ENCODE results near the gene ANGPTL4.
"Not testable (repeated sequence)": the region's sequence is repeated elsewhere in the genome, so short reads cannot be mapped to it uniquely, and the experiment has no call there.

Gene ANGPTL4

DNA sequence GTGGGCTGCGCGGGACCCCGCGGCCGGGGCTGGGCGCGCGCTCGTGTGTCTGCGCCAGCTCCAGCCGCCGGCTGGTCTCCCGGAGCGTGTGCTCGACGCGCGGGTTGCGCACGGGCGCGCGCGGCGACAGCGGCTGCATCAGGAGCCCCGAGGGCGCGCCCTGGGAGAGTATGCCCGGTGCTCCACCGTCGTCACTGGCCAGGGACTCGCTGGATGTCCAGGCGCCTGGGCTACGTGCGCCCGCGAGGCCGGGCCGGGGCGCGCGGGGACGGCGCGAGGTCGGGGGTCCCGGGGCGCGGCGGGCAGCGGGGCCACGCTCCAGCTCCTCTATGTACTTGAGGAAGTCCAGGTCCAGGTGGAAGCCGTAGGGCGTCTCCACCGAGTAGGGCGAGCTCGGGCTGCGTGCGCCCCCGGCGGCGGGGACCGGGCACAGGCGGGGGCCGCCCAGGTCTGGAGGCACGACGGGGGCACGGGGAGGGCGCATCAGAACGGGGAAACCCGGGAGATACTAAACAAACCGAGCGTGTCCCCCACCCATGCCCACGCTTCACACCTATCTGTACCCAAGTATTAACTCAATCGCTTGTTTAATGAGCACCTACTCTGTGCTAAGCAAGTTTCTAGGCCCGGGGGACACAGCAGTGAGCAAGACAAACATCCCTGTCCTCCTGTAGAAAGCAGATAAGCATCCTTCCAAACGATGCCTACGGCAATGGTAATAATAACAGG is 28.4 kb upstream of the ANGPTL4 start:
- H3K4me3 ChIP-seq (ENCODE audit: extremely low read depth, insufficient read depth, low read length, poor library complexity, severe bottlenecking): peak overlapping the region; percentile 29
- no peaks in the 10 kb centered on the region for H3K36me3 ChIP-seq (ENCODE audit: control insufficient read depth, insufficient read depth, low read length)
- 9% methylated on average over 67 to 79 of the region's 79 CpGs for WGBS, 2 experiments (ENCODE audit: insufficient coverage in 2 of 2)
- H3K4me1 ChIP-seq (ENCODE audit: control insufficient read depth, insufficient read depth, low read length, poor library complexity, severe bottlenecking): peaks cover 5% of the 10 kb centered on the region
- H3K27ac ChIP-seq (ENCODE audit: low read depth, low read length, severe bottlenecking): no peak overlapping the region
- no peaks in the 10 kb centered on the region for H3K9me3 ChIP-seq (ENCODE audit: control insufficient read depth, low read length)

- H3K9me3 ChIP-seq (ENCODE audit: control insufficient read depth, low read length): no peaks in the 10 kb centered on the region
- H3K4me1 ChIP-seq (ENCODE audit: control insufficient read depth, insufficient read depth, low read length, poor library complexity, severe bottlenecking): peaks cover 5% of the 10 kb centered on the region
- H3K4me3 ChIP-seq (ENCODE audit: extremely low read depth, insufficient read depth, low read length, poor library complexity, severe bottlenecking): no peak overlapping the region
- WGBS, 2 experiments (ENCODE audit: insufficient coverage in 2 of 2): 87 to 94% methylated on average over 17 to 20 of the region's 27 CpGs
- H3K27ac ChIP-seq (ENCODE audit: low read depth, low read length, severe bottlenecking): no peak overlapping the region
- H3K36me3 ChIP-seq (ENCODE audit: control insufficient read depth, insufficient read depth, low read length): no peaks in the 10 kb centered on the region
These were observed 27.8 kb upstream of the ANGPTL4 start for GRCh38 chr19:8336072-8336569.

DNA sequence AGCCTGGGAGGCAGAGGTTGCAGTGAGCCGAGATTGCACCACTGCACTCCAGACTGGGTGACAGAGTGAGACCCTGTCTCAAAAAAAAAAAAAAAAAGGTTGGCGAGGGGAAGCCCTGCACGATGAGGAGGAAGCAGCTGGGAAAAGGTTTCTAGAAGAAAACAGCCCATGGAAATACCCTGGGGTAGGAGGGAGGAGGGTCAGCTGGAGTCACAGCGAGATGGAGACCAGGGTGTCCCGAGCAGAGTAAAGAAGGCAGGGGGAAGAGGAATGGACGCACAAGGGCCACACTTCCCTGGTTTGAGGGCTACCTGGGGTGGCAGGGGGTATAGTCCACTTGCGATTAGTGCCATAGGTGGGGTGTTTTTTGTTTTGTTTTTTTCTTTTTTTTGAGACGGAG is 27.3 kb upstream of the ANGPTL4 start:
- H3K4me1 ChIP-seq (ENCODE audit: control insufficient read depth, insufficient read depth, low read length, poor library complexity, severe bottlenecking): peaks cover 5% of the 10 kb centered on the region
- no peak overlapping the region for H3K27ac ChIP-seq (ENCODE audit: low read depth, low read length, severe bottlenecking)
- 82 to 90% methylated on average over 5 to 6 of the region's 8 CpGs for WGBS, 2 experiments (ENCODE audit: insufficient coverage in 2 of 2)
- no peaks in the 10 kb centered on the region for H3K36me3 ChIP-seq (ENCODE audit: control insufficient read depth, insufficient read depth, low read length)
- H3K9me3 ChIP-seq (ENCODE audit: control insufficient read depth, low read length): no peaks in the 10 kb centered on the region
- H3K4me3 ChIP-seq (ENCODE audit: extremely low read depth, insufficient read depth, low read length, poor library complexity, severe bottlenecking): no peak overlapping the region

DNA sequence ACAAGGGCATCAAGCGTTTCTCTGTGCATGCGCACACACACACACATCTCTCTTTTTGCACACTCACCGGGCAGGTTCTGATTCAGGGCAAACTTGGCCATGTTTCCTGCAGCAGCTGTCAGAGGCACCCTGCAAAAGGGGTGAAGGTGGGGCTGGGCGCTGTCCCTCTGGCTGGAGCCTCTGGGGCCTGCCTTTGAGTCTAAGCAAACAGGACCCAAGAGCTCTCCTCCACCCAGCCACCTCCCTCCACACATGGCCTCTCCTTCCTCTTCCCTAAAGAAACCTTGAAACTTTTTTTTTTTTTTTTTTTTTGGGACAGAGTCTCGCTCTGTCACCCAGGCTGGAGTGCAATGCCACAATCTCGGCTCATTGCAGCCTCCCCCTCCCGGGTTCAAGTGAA is 26.2 kb upstream of the ANGPTL4 start:
- peaks cover 5% of the 10 kb centered on the region for H3K4me1 ChIP-seq (ENCODE audit: control insufficient read depth, insufficient read depth, low read length, poor library complexity, severe bottlenecking)
- WGBS, 2 experiments (ENCODE audit: insufficient coverage in 2 of 2): 95 to 98% methylated on average over 5 to 7 of the region's 7 CpGs
- no peak overlapping the region for H3K4me3 ChIP-seq (ENCODE audit: extremely low read depth, insufficient read depth, low read length, poor library complexity, severe bottlenecking)
- no peaks in the 10 kb centered on the region for H3K9me3 ChIP-seq (ENCODE audit: control insufficient read depth, low read length)
- no peak overlapping the region for H3K27ac ChIP-seq (ENCODE audit: low read depth, low read length, severe bottlenecking)
- no peaks in the 10 kb centered on the region for H3K36me3 ChIP-seq (ENCODE audit: control insufficient read depth, insufficient read depth, low read length)

DNA sequence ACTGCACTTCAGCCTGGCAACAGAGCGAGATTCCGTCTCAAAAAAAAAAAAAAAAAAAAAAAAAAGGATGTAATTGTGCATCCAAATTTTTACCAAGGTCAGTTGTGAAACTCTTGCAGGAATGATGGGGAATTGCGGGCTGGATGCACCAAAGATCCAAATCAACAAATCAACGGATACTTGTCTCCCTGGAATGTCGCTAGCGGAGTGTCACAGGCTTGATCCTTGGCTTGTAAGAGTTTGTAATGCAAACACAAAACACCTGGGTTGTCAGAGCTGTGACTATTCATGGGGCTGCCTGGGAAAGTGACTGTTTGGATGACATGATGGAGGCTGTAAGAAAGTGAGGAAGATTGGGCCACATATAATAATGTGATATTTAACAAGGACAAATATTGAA is 25.1 kb upstream of the ANGPTL4 start:
- H3K4me3 ChIP-seq (ENCODE audit: extremely low read depth, insufficient read depth, low read length, poor library complexity, severe bottlenecking): no peak overlapping the region
- peaks cover 1% of the 10 kb centered on the region for H3K4me1 ChIP-seq (ENCODE audit: control insufficient read depth, insufficient read depth, low read length, poor library complexity, severe bottlenecking)
- H3K9me3 ChIP-seq (ENCODE audit: control insufficient read depth, low read length): no peaks in the 10 kb centered on the region
- H3K36me3 ChIP-seq (ENCODE audit: control insufficient read depth, insufficient read depth, low read length): no peaks in the 10 kb centered on the region
- no peak overlapping the region for H3K27ac ChIP-seq (ENCODE audit: low read depth, low read length, severe bottlenecking)
- 71 to 83% methylated on average over 3 to 4 of the region's 6 CpGs for WGBS, 2 experiments (ENCODE audit: insufficient coverage in 2 of 2)

DNA sequence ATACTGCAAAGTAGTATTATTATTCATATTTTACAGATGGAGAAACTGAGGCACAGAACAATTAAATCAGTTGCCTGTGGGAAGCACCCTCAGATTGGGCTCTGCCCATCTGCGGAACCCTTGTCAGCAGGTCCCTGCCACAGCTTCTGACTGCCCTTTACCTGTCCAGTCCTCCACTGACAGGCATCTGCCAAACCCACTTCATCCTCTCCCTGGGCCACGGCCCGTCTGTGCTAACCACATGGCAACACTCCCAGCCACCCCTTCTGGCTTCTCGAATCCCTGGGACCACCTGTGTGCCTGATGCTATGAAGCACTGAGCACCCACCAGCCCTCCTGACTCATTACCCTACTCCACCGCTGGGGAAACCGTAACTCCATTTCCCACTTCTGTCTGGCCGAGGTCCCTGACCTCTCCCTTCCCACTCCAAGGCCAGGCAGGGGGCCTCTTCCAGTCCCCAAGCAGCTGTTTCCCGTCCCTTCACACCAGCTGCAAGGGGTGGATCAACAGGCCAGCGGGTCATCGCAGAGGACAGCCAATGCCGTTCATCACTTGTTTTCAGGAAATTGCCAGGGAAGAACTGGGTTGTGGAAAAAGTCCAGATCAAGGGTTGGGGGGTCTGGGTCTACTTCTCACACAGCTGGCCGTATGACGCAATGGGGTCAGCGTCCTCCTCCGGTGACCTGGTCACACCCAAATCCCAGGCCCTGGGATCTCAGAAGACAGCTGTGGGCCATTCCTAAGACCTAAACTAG is 23.4 kb upstream of the ANGPTL4 start:
- WGBS, 2 experiments (ENCODE audit: insufficient coverage in 2 of 2): 59 to 64% methylated on average over 15 of the region's 15 CpGs
- H3K9me3 ChIP-seq (ENCODE audit: control insufficient read depth, low read length): no peaks in the 10 kb centered on the region
- H3K4me3 ChIP-seq (ENCODE audit: extremely low read depth, insufficient read depth, low read length, poor library complexity, severe bottlenecking): no peak overlapping the region
- H3K4me1 ChIP-seq (ENCODE audit: control insufficient read depth, insufficient read depth, low read length, poor library complexity, severe bottlenecking): no peaks in the 10 kb centered on the region
- no peak overlapping the region for H3K27ac ChIP-seq (ENCODE audit: low read depth, low read length, severe bottlenecking)
- H3K36me3 ChIP-seq (ENCODE audit: control insufficient read depth, insufficient read depth, low read length): no peaks in the 10 kb centered on the region

GRCh38 chr19:8341504-8341903 is 22.5 kb upstream of the ANGPTL4 start:
- not testable (repeated sequence) for H3K4me1 ChIP-seq (ENCODE audit: control insufficient read depth, insufficient read depth, low read length, poor library complexity, severe bottlenecking); H3K27ac ChIP-seq (ENCODE audit: low read depth, low read length, severe bottlenecking); H3K4me3 ChIP-seq (ENCODE audit: extremely low read depth, insufficient read depth, low read length, poor library complexity, severe bottlenecking); H3K36me3 ChIP-seq (ENCODE audit: control insufficient read depth, insufficient read depth, low read length); H3K9me3 ChIP-seq (ENCODE audit: control insufficient read depth, low read length)
- WGBS, 2 experiments (ENCODE audit: insufficient coverage in 2 of 2): 86% methylated on average over 4 of the region's 4 CpGs; no CpG with 5 or more reads in 1 of the 2 experiments

- Histone ChIP-seq H3K4me1 (ENCODE audit: control insufficient read depth, insufficient read depth, low read length, poor library complexity, severe bottlenecking) (no peaks in the 10 kb centered on the region), H3K9me3 (ENCODE audit: control insufficient read depth, low read length) (no peaks in the 10 kb centered on the region), H3K27ac (ENCODE audit: low read depth, low read length, severe bottlenecking) (no peak overlapping the region), H3K36me3 (ENCODE audit: control insufficient read depth, insufficient read depth, low read length) (no peaks in the 10 kb centered on the region), H3K4me3 (ENCODE audit: extremely low read depth, insufficient read depth, low read length, poor library complexity, severe bottlenecking) (peak overlapping the region; percentile 44)
- 63 to 74% methylated on average over 12 to 14 of the region's 14 CpGs for WGBS, 2 experiments (ENCODE audit: insufficient coverage in 2 of 2)
These were observed 21.7 kb upstream of the ANGPTL4 start for GRCh38 chr19:8342316-8342683.

DNA sequence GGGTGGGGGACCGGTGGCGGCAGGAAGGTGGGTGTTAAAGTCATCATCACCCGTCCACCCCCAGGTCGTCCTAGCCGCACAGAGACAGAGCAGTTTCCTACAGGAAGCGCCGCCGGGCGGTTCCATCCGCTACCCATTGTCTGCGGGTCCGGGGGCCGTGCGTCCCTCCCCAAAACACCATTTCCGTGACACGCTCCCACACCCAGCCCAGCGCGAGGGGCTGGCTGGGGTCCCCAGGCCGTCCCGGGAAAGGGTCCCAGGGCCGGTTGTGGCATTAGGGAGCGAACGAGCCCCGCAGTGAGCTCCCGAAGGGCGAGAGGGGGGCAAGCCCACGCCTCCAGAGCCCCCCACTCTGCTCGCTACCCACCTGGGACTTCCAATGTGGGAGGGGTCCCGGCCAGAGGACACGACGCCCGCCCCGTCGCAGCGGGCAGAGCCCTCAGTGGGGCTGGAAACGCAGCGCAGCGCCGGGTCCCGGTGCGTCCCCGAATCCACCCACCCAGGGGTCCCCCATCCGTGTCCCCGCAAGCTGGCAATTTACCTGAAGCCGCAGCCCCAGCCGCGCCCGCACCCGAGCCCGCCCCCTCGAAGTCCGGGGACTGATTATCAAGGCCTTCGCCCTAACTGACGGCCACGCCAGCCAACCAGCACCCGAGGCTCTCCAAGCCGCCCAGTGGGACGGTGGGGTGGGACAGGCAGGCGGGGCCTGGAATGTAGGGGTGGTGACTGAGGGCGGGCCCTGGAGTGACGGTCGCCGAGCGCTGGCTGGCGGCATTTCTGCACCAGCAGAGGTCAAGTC is 21.1 kb upstream of the ANGPTL4 start, which contains the start of gene KANK3:
Gene KANK3 (minus strand): TSS at position 579 of the 799 bp plus-strand sequence. CDS start 5,434 bp downstream, outside the sequence.
- Histone ChIP-seq H3K9me3 (ENCODE audit: control insufficient read depth, low read length) (no peaks in the 10 kb centered on the region), H3K36me3 (ENCODE audit: control insufficient read depth, insufficient read depth, low read length) (no peaks in the 10 kb centered on the region), H3K4me1 (ENCODE audit: control insufficient read depth, insufficient read depth, low read length, poor library complexity, severe bottlenecking) (peaks cover under 1% of the 10 kb centered on the region), H3K27ac (ENCODE audit: low read depth, low read length, severe bottlenecking) (no peak within 1 kb of the TSS), H3K4me3 (ENCODE audit: extremely low read depth, insufficient read depth, low read length, poor library complexity, severe bottlenecking) (peak within 1 kb of the TSS; percentile 44)
- 15 to 16% methylated on average over 35 to 62 of the region's 65 CpGs for WGBS, 2 experiments (ENCODE audit: insufficient coverage in 2 of 2)

DNA sequence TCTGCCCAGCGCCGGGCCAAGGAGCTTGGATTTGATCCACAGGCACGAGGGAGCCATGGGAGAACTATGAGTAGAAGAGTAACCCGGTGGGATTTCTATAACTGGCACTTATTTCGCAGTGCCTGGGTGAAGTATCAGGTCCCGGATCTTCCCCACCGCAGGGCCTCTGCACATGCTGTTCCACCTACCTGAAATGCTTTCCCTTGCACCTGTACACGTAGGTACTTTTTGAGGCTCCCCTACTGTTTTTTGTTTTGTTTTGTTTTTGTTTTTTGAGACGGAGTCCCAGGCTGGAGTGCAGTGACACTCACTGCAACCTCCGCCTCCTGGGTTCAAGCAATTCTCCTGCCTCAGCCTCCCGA is 20.5 kb upstream of the ANGPTL4 start:
- no peaks in the 10 kb centered on the region for H3K36me3 ChIP-seq (ENCODE audit: control insufficient read depth, insufficient read depth, low read length)
- H3K27ac ChIP-seq (ENCODE audit: low read depth, low read length, severe bottlenecking): no peak overlapping the region
- peaks cover 3% of the 10 kb centered on the region for H3K4me1 ChIP-seq (ENCODE audit: control insufficient read depth, insufficient read depth, low read length, poor library complexity, severe bottlenecking)
- WGBS, 2 experiments (ENCODE audit: insufficient coverage in 2 of 2): 42 to 56% methylated on average over 7 to 8 of the region's 11 CpGs
- peak overlapping the region; percentile 44 for H3K4me3 ChIP-seq (ENCODE audit: extremely low read depth, insufficient read depth, low read length, poor library complexity, severe bottlenecking)
- no peaks in the 10 kb centered on the region for H3K9me3 ChIP-seq (ENCODE audit: control insufficient read depth, low read length)
